ENCODE data around the gene PCYOX1L.
"Not testable (repeated sequence)": the region's sequence is repeated elsewhere in the genome, so short reads cannot be mapped to it uniquely, and the experiment has no call there.

- TF ChIP-seq, protein P1, sequence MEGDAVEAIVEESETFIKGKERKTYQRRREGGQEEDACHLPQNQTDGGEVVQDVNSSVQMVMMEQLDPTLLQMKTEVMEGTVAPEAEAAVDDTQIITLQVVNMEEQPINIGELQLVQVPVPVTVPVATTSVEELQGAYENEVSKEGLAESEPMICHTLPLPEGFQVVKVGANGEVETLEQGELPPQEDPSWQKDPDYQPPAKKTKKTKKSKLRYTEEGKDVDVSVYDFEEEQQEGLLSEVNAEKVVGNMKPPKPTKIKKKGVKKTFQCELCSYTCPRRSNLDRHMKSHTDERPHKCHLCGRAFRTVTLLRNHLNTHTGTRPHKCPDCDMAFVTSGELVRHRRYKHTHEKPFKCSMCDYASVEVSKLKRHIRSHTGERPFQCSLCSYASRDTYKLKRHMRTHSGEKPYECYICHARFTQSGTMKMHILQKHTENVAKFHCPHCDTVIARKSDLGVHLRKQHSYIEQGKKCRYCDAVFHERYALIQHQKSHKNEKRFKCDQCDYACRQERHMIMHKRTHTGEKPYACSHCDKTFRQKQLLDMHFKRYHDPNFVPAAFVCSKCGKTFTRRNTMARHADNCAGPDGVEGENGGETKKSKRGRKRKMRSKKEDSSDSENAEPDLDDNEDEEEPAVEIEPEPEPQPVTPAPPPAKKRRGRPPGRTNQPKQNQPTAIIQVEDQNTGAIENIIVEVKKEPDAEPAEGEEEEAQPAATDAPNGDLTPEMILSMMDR (conservative IDR thresholded peaks at IDR 0.05; ENCODE audit: low read depth, low read length), result not testable (repeated sequence)
- TF ChIP-seq EZH2 (IDR thresholded peaks at IDR 0.05; ENCODE audit: borderline replicate concordance, low read depth, low read length, poor library complexity, severe bottlenecking), result not testable (repeated sequence)
Measured at GRCh38 chr5:149391076-149391475, 33.2 kb downstream of the PCYOX1L start.

All from A673 (cell line).